ENCODE measurements around the gene MIER3. TPM values are rescaled to one million over a fixed set of nuclear protein-coding genes. Genes with fewer than 3 reads are reported as not detected.

MIER3 gene
- total RNA-seq, 2 experiments from 2014 or later: 24.5 to 26.0 TPM

Other genes starting within 250 kb of the MIER3 start
- gene MAP3K1, start 136.6 kb downstream of the MIER3 start, total RNA-seq: 10 to 100 TPM; 47.5 to 49.5 TPM
- gene SETD9, start 42.5 kb downstream of the MIER3 start, total RNA-seq: 1 to 10 TPM; 4.1 to 4.9 TPM
- gene GPBP1, start 221.9 kb upstream of the MIER3 start, total RNA-seq: 100 to 1,000 TPM; 105 to 109 TPM